GM18498 (cell line): ENCODE results near the gene ADCY3.

ENCODE experiments used
- ATAC-seq: cut with Tn5 transposase; IDR thresholded peaks from one replicate; pipeline ENCODE4 v1.9.1; 2021; ENCODE audit warnings: mild to moderate bottlenecking, moderate library complexity; ENCODE audit not compliant: unreplicated experiment

Gene ADCY3

DNA sequence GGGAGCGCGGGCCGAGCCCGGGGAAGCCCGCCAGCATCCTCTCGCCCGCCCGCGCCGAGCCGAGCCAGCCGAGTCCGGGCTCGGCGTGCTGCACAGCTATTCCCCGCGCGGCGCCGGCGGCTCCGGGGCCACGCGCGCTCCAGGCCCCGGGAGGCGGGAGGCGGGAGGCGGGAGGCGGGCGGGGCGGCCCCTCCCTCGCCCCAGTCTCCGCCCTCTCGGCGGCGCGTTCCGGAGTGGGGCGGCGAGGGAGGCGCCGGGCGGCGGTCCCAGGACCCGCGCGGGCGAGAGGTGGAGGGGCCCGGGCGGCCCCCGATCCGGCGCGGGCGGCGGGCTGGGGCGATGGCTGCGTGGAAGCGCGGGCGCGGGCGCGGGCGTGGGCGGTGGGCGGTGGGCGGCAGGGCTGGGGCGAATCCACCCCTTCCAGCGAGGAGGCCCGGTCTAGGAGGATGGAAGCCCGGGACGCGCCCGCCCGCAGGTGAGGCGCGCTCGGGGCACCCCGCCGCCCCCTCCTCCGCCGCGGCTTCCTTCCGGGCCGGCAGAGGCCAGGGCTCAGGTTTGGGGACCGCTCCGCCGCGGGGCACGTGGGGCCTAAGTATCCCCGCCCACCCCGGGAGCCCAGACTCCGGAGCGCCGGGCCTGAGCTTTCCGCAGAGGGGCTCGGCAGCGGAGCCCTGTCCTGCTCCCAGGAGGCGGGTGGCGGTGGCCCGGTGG, at the start of gene ADCY3:
Gene ADCY3 (minus strand): TSS at position 140 of the 711 bp plus-strand sequence. CDS start 1,250 bp downstream, outside the sequence.
- peak; percentile 56 for ATAC-seq

DNA sequence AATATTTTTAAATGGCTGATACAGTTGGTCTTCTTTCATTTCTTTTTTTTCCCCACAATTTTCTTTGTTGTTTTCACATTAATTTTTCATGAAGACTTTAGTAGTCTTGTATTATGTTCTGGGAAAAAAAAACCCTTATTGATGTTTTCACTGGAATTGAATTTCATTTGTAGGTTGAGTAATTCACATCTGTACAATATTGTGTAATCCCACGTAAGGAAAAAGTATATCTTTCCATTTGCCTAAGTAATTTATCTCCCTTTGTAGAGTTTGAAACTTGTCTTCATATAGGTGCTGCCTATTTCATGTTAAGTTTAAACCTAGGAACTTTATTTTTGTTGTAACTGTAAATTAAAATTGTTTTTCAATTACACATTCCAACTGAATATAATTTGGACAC, 49.7 kb upstream of the ADCY3 start:
- ATAC-seq, result no peak

DNA sequence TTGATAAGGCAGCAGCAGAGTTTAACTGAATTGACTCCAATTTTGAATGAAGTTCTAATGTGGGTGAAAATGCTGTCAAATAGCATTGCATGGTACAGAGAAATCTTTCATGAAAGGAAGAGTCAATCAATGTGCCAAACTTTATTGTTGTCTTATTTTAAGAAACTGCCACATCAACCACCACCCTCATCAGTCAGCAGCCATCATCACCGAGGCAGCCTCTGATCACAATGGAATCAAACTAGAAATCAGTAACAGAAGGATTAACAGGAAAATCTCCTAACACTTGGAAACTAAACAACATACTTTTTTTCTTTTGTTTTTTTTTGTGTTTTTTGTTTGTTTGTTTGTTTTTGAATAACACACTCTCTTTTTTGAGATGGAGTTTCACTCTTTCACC, 41.9 kb upstream of the ADCY3 start:
- no peak for ATAC-seq

DNA sequence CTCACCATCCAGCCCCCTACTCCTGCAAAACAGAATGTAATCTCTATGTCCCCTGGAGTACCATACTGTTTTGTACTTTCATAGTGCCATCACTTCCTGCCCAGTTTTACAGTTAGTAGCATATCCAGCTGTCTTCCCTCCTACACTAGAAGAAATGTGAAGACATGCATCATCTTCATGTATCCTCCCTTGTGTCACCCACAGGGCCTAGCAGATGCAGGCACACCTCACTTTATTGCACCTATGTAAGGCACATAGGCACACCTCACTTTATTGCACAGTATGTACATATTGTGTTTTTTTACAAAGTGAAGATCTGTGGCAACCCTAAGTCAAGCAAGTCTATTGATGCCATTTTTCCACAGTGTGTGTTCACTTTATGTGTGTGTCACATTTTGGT, 39.7 kb upstream of the ADCY3 start:
- ATAC-seq, result no peak

- no peak for ATAC-seq
Observed at GRCh38 chr2:24958411-24958935, 38.4 kb upstream of the ADCY3 start.

- ATAC-seq, result no peak
Observed at GRCh38 chr2:24957976-24958375, 37.9 kb upstream of the ADCY3 start.

GRCh38 chr2:24957221-24957620, 37.2 kb upstream of the ADCY3 start:
- no peak for ATAC-seq

- no peak for ATAC-seq
Observed at GRCh38 chr2:24955921-24956320, 35.9 kb upstream of the ADCY3 start.

DNA sequence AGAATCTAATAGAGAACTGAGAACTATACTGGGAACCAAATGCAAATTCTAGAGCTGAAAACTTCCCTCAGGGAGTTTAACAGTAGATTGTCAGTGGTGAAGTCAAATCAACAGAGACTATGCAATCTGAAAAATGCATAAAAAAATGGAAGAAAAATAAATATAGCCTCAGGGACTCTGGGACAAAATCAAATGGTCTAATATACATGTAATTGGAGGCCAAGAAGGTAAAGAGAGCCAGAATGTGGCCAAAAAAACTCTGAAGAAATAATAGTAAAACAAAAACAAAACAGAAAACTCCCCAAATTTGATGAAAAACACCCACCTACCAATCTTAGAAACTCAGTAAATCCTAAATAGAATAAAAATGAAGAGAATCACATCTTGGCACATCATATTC, 35.2 kb upstream of the ADCY3 start:
- no peak for ATAC-seq

GRCh38 chr2:24950102-24950501, 30.1 kb upstream of the ADCY3 start:
- ATAC-seq, result no peak

GRCh38 chr2:24948506-24948905, 28.5 kb upstream of the ADCY3 start:
- ATAC-seq, result no peak

- ATAC-seq, result no peak
Observed at GRCh38 chr2:24947561-24948157, 27.6 kb upstream of the ADCY3 start.

DNA sequence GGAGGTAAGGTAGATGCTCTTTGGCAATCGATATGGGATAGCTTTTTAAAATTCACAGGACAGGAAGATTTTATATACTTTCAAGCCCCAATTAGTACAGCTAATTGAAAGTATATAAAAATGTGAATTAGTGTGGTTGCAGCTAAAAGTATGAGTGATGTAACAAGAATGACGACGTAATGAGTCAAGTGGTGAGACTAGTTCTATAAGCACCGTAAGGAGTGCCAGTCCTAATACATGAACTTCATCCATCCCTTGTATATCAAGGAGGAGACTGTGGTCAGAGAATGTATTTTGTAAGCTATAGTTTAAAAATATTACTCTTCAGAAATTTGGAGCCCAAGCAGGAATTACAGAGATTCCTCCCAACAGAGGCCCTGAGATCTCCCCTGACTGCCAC, 25.9 kb upstream of the ADCY3 start:
- ATAC-seq, result no peak

- no peak for ATAC-seq
Observed at GRCh38 chr2:24943427-24944053, 23.5 kb upstream of the ADCY3 start.

DNA sequence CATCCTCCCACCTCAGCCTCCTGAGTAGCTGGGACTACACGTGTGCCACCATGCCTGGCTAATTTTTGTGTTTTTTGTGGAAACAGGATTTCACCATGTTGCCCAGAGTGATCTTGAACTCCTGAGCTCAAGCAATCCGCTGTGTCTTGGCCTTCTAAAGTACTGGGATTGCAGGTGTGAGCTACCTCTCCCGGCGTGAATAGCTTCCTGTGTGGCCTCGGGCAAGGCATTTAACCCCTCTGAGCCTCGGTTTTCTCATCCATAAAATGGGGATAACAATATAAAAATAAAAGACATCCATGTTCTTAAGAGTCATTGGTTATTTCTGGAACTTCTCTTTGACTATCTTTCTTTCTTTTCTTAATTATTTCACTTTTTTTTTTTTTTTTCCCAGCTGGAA, 19.3 kb upstream of the ADCY3 start:
- no peak for ATAC-seq

GRCh38 chr2:24937236-24937635, 17.2 kb upstream of the ADCY3 start:
- ATAC-seq, result no peak

- no peak for ATAC-seq
Observed at GRCh38 chr2:24935145-24935544, 15.1 kb upstream of the ADCY3 start.

- ATAC-seq, result no peak
Observed at GRCh38 chr2:24932715-24933114, 12.7 kb upstream of the ADCY3 start.

- ATAC-seq, result peak; percentile 80
Observed at GRCh38 chr2:24930768-24931167, 10.7 kb upstream of the ADCY3 start.

DNA sequence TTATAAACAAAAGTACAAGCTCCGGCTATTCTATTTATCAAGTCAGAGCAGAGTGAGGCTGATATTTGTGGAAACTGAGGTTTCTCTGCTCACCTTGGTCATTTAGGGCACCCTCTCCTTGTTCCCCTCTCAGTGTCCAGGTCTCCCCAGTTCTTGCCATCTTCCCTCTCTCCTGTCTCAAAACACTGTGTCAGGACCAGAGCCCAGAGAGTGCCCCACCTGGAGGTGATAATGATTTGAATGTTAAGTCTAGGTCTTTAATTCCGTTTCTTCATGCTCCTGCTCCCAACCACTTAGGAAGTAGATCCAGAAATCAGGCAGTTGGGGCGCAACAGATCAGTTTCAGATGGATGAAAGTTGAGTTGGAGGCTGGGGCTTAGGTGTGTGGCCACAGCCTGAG, 9.2 kb upstream of the ADCY3 start:
- no peak for ATAC-seq

DNA sequence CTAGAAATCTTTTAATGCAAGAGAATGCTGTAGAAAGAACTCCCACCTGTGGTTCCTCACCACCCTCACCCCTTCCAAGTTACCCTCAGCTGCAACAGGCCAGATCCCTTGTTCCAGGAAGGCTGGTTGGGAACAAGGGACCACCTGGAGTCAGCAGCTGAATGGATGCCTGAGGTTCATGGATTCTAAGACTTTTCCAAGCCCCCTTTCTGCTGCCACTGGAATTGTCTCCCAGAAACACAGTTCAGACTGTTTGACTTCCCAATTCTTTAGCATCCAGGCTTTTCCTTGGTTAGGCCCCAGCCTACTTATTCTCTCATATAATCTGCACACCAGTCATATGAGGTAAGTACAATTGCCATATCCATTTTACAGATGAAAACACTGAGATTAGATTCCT, 8.0 kb upstream of the ADCY3 start:
- ATAC-seq, result no peak

- no peak for ATAC-seq
Observed at GRCh38 chr2:24926602-24927252, 6.7 kb upstream of the ADCY3 start.
